ENCODE data around the gene PRSS16. TPM values are rescaled to one million over a fixed set of nuclear protein-coding genes. Genes with fewer than 3 reads are reported as not detected.
A peak's percentile ranks its signal among the peaks of the same experiment; 100 is the strongest.
"Not testable (repeated sequence)": the region's sequence is repeated elsewhere in the genome, so short reads cannot be mapped to it uniquely, and the experiment has no call there.

PRSS16 gene
- total and polyA plus RNA-seq, 2 experiments from 2014 or later, result 8.7 to 11.8 TPM

GRCh38 chr6:27222971-27223370 lies 24.5 kb upstream of the PRSS16 start:
- H3K27me3 Mint-ChIP-seq (ENCODE audit: insufficient read depth, low read depth, poor library complexity); H3K9me3 Mint-ChIP-seq; DNase-seq (ENCODE audit: low spot score); H3K4me2 ChIP-seq; H2AFZ ChIP-seq; H4K20me1 ChIP-seq (replicated peaks; ENCODE audit: insufficient read depth); H3K4me1 Mint-ChIP-seq; H3K27ac ChIP-seq (ENCODE audit: low read depth); H3K4me1 ChIP-seq (ENCODE audit: insufficient read depth); ATAC-seq; H3K9me2 ChIP-seq (ENCODE audit: insufficient read depth); H3K36me3 Mint-ChIP-seq (ENCODE audit: low read depth); H3K4me3 ChIP-seq; H3K27me3 ChIP-seq (ENCODE audit: insufficient read depth); H3F3A ChIP-seq (replicated peaks; ENCODE audit: low read depth); H3K79me2 ChIP-seq (replicated peaks; ENCODE audit: insufficient read depth); H3K4me3 Mint-ChIP-seq; H3K27ac Mint-ChIP-seq; H3K36me3 ChIP-seq (ENCODE audit: insufficient read depth): not testable (repeated sequence)

GRCh38 chr6:27224729-27225128 lies 22.8 kb upstream of the PRSS16 start:
- Histone ChIP-seq H3K4me3 (no peak overlapping the region), H3K27ac (ENCODE audit: low read depth) (no peak overlapping the region), H3K79me2 (replicated peaks; ENCODE audit: insufficient read depth) (no peaks in the 10 kb centered on the region), H3K9me2 (ENCODE audit: insufficient read depth) (no peaks in the 10 kb centered on the region), H2AFZ (peak overlapping the region; percentile 84), H3K4me1 (ENCODE audit: insufficient read depth) (no peaks in the 10 kb centered on the region), H3F3A (replicated peaks; ENCODE audit: low read depth) (no peaks in the 10 kb centered on the region), H3K36me3 (ENCODE audit: insufficient read depth) (no peaks in the 10 kb centered on the region), H4K20me1 (replicated peaks; ENCODE audit: insufficient read depth) (no peaks in the 10 kb centered on the region), H3K4me2 (no peak overlapping the region), H3K27me3 (ENCODE audit: insufficient read depth) (no peaks in the 10 kb centered on the region; the same call in 1 of the 2 replicates)
- Mint-ChIP-seq H3K9me3 (no peaks in the 10 kb centered on the region), H3K36me3 (ENCODE audit: low read depth) (no peaks in the 10 kb centered on the region), H3K4me1 (peaks cover 2% of the 10 kb centered on the region; the same call in 1 of the 3 replicates), H3K27me3 (ENCODE audit: insufficient read depth, low read depth, poor library complexity) (peaks cover 3% of the 10 kb centered on the region), H3K4me3 (no peak overlapping the region), H3K27ac (peak overlapping the region; percentile 6; the same call in 1 of the 2 replicates)
- DNase-seq (ENCODE audit: low spot score) (no peak), ATAC-seq (peak; percentile 35; the same call in 1 of the 3 replicates)
- TF ChIP-seq EZH2phosphoT487 (IDR thresholded peaks at IDR 0.05; ENCODE audit: unreplicated experiment) (no peak), ZNF114 (CRISPR knock-in tag; IDR thresholded peaks at IDR 0.05) (no peak), CTCF (conservative IDR thresholded peaks at IDR 0.05; ENCODE audit: low read depth in 2 of 2) (no peak), ETS1 (IDR thresholded peaks at IDR 0.05) (no peak), EZH2 (IDR thresholded peaks at IDR 0.05; ENCODE audit: low read depth, unreplicated experiment) (no peak), STAT1 (IDR thresholded peaks at IDR 0.05; ENCODE audit: unreplicated experiment) (no peak), POLR2AphosphoS5 (IDR thresholded peaks at IDR 0.05; ENCODE audit: low read depth) (no peak), NANOG (IDR thresholded peaks at IDR 0.05; ENCODE audit: borderline replicate concordance) (no peak), CREB1 (CRISPR knock-in tag; IDR thresholded peaks at IDR 0.05; ENCODE audit: low read depth) (no peak), REST (IDR thresholded peaks at IDR 0.05; ENCODE audit: unreplicated experiment) (no peak)
